Karpas-422 (cell line): Measurements from ENCODE around the gene RHOF. TPM values are rescaled to one million over a fixed set of nuclear protein-coding genes. Genes with fewer than 3 reads are reported as not detected.

ENCODE experiments used
- DNase-seq: peaks from one replicate; pipeline ENCODE4 v3.0.0-alpha.2; 2015
- H2AFZ ChIP-seq: fragments of 200-600 bp; sonication (generic); 2 replicates; pipeline ENCODE4 v1.6.1; 2014; ENCODE audit warnings: antibody characterized with exemption, low read length, mixed read lengths
- H3K27ac ChIP-seq: fragments of 200-600 bp; sonication (generic); 2 replicates; pipeline ENCODE4 v1.5.1; 2014; ENCODE audit warnings: mild to moderate bottlenecking, low read length, moderate library complexity
- H3K27me3 ChIP-seq: fragments of 200-600 bp; sonication (generic); 2 replicates; pipeline ENCODE4 v1.6.1; 2014; ENCODE audit warnings: low read length, mixed read lengths
- H3K36me3 ChIP-seq: fragments of 200-600 bp; sonication (generic); 2 replicates; pipeline ENCODE4 v1.6.1; 2014; ENCODE audit warnings: low read length, mixed read lengths; ENCODE audit not compliant: insufficient read depth
- H3K4me1 ChIP-seq: fragments of 200-600 bp; sonication (generic); 2 replicates; pipeline ENCODE4 v1.6.1; 2014; ENCODE audit warnings: mild to moderate bottlenecking, low read length, mixed read lengths
- H3K4me2 ChIP-seq: fragments of 200-600 bp; sonication (generic); 2 replicates; pipeline ENCODE4 v1.6.1; 2014; ENCODE audit warnings: low read length, low read depth, mild to moderate bottlenecking; ENCODE audit not compliant: poor library complexity, severe bottlenecking
- H3K4me3 ChIP-seq: fragments of 200-600 bp; sonication (generic); 2 replicates; pipeline ENCODE4 v1.5.1; 2014; ENCODE audit warnings: mild to moderate bottlenecking, antibody characterized with exemption, low read length, mixed read lengths
- H3K79me2 ChIP-seq: fragments of 200-600 bp; sonication (generic); 2 replicates; pipeline ENCODE4 v1.6.1; 2014; ENCODE audit warnings: mild to moderate bottlenecking, low read length, mixed read lengths
- H3K9ac ChIP-seq: fragments of 200-600 bp; sonication (generic); 2 replicates; pipeline ENCODE4 v1.6.0; 2014; ENCODE audit warnings: low read length
- H3K9me2 ChIP-seq: fragments of 200-600 bp; sonication (generic), shearing (Covaris generic); replicated peaks from 2 replicates; pipeline ENCODE4 v1.6.0; 2014; ENCODE audit warnings: mild to moderate bottlenecking, low read length, moderate library complexity; ENCODE audit not compliant: insufficient read depth
- H3K9me3 ChIP-seq: fragments of 300-700, 200-600 bp; sonication (generic); 2 replicates; pipeline ENCODE4 v1.6.1; 2014; ENCODE audit warnings: low read length, mixed read lengths
- H4K20me1 ChIP-seq: fragments of 200-600 bp; sonication (generic); 2 replicates; pipeline ENCODE4 v1.6.1; 2014; ENCODE audit warnings: mild to moderate bottlenecking, antibody characterized with exemption, low read length, low read depth; ENCODE audit not compliant: insufficient read depth
- total RNA-seq: library from RNA; depleted of rRNA; stranded (reverse); fragments of >200 nt; shearing (Covaris generic); gene quantifications from 2 replicates; pipeline ENCODE4 v1.2.3, GENCODE V29; 2014; ENCODE audit warnings: low replicate concordance

Gene RHOF
- total RNA-seq, 1 experiment from 2014 or later = 7.2 TPM

GRCh38 chr12:121823101-121823726 is 29.7 kb upstream of the RHOF start:
- Histone ChIP-seq H3K79me2 (no peaks in the 10 kb centered on the region), H3K27me3 (no peaks in the 10 kb centered on the region), H3K9me3 (no peaks in the 10 kb centered on the region), H3K9ac (no peak overlapping the region), H4K20me1 (no peaks in the 10 kb centered on the region), H3K4me3 (no peak overlapping the region), H2AFZ (no peak overlapping the region), H3K4me2 (no peak overlapping the region), H3K27ac (no peak overlapping the region), H3K9me2 (no peaks in the 10 kb centered on the region), H3K36me3 (no peaks in the 10 kb centered on the region), H3K4me1 (no peaks in the 10 kb centered on the region)
- DNase-seq = no peak

- Histone ChIP-seq H3K27ac (no peak overlapping the region), H3K27me3 (no peaks in the 10 kb centered on the region), H3K79me2 (no peaks in the 10 kb centered on the region), H3K4me2 (no peak overlapping the region), H3K4me1 (no peaks in the 10 kb centered on the region), H3K4me3 (no peak overlapping the region), H3K9me3 (no peaks in the 10 kb centered on the region), H3K9me2 (no peaks in the 10 kb centered on the region), H2AFZ (no peak overlapping the region), H3K36me3 (no peaks in the 10 kb centered on the region), H4K20me1 (no peaks in the 10 kb centered on the region), H3K9ac (no peak overlapping the region)
- no peak for DNase-seq
These were observed 29.1 kb upstream of the RHOF start for GRCh38 chr12:121822393-121823100.

GRCh38 chr12:121820056-121820455 is 26.6 kb upstream of the RHOF start:
- Histone ChIP-seq H3K4me2 (no peak overlapping the region), H3K79me2 (no peaks in the 10 kb centered on the region), H3K9me3 (no peaks in the 10 kb centered on the region), H3K4me1 (no peaks in the 10 kb centered on the region), H3K4me3 (no peak overlapping the region), H3K27me3 (no peaks in the 10 kb centered on the region), H2AFZ (no peak overlapping the region), H3K9ac (no peak overlapping the region), H3K36me3 (no peaks in the 10 kb centered on the region), H4K20me1 (no peaks in the 10 kb centered on the region), H3K9me2 (no peaks in the 10 kb centered on the region), H3K27ac (no peak overlapping the region)
- DNase-seq = no peak

- H3K36me3 ChIP-seq = no peaks in the 10 kb centered on the region
- no peaks in the 10 kb centered on the region for H3K9me2 ChIP-seq
- H3K79me2 ChIP-seq = no peaks in the 10 kb centered on the region
- H3K27ac ChIP-seq = no peak overlapping the region
- H3K4me1 ChIP-seq = no peaks in the 10 kb centered on the region
- no peaks in the 10 kb centered on the region for H3K9me3 ChIP-seq
- no peaks in the 10 kb centered on the region for H3K27me3 ChIP-seq
- no peaks in the 10 kb centered on the region for H4K20me1 ChIP-seq
- H3K9ac ChIP-seq = no peak overlapping the region
- no peak overlapping the region for H3K4me2 ChIP-seq
- DNase-seq = no peak
- no peak overlapping the region for H3K4me3 ChIP-seq
- H2AFZ ChIP-seq = no peak overlapping the region
These were observed 25.9 kb upstream of the RHOF start for GRCh38 chr12:121819212-121819949.

GRCh38 chr12:121817648-121818043 is 24.2 kb upstream of the RHOF start:
- Histone ChIP-seq H2AFZ (no peak overlapping the region), H3K9ac (no peak overlapping the region), H3K9me2 (no peaks in the 10 kb centered on the region), H3K27ac (no peak overlapping the region), H3K4me2 (no peak overlapping the region), H3K4me1 (peaks cover under 1% of the 10 kb centered on the region), H4K20me1 (peaks cover 12% of the 10 kb centered on the region; the same call in 1 of the 2 replicates), H3K27me3 (no peaks in the 10 kb centered on the region), H3K4me3 (no peak overlapping the region), H3K9me3 (no peaks in the 10 kb centered on the region), H3K36me3 (no peaks in the 10 kb centered on the region), H3K79me2 (no peaks in the 10 kb centered on the region)
- DNase-seq = no peak

GRCh38 chr12:121816925-121817647 is 23.6 kb upstream of the RHOF start:
- Histone ChIP-seq H3K36me3 (no peaks in the 10 kb centered on the region), H2AFZ (no peak overlapping the region), H3K9me3 (no peaks in the 10 kb centered on the region), H3K27ac (no peak overlapping the region), H3K4me2 (no peak overlapping the region), H3K9ac (no peak overlapping the region), H3K4me1 (peaks cover 6% of the 10 kb centered on the region), H3K79me2 (no peaks in the 10 kb centered on the region), H3K9me2 (no peaks in the 10 kb centered on the region), H3K27me3 (no peaks in the 10 kb centered on the region), H4K20me1 (peaks cover 18% of the 10 kb centered on the region; the same call in 1 of the 2 replicates), H3K4me3 (no peak overlapping the region)
- DNase-seq = no peak

- Histone ChIP-seq H3K79me2 (no peaks in the 10 kb centered on the region), H2AFZ (no peak overlapping the region), H4K20me1 (peaks cover 33% of the 10 kb centered on the region), H3K4me3 (no peak overlapping the region), H3K36me3 (no peaks in the 10 kb centered on the region), H3K27ac (no peak overlapping the region), H3K4me1 (peaks cover 14% of the 10 kb centered on the region), H3K27me3 (no peaks in the 10 kb centered on the region), H3K9me3 (no peaks in the 10 kb centered on the region), H3K9ac (no peak overlapping the region), H3K4me2 (no peak overlapping the region), H3K9me2 (no peaks in the 10 kb centered on the region)
- DNase-seq = no peak
These were observed 21.8 kb upstream of the RHOF start for GRCh38 chr12:121815263-121815662.
